Heart left ventricle (tissue), 16 donors: ENCODE data around the gene SLC66A2. TPM values are rescaled to one million over a fixed set of nuclear protein-coding genes. Genes with fewer than 3 reads are reported as not detected.

Source experiments
- ATAC-seq, 4 donors: fragments of 200-7000 bp; cut with Tn5 transposase; one replicate each; pipeline ENCODE4 v1.9.1; 2020 to 2022; ENCODE audit warnings: moderate library complexity in 4 of 4, mild to moderate bottlenecking in 3 of 4, moderate number of reproducible peaks in 1 of 4
- DNase-seq, 5 donors: peaks; one replicate each; pipeline ENCODE4 v3.0.0-alpha.2; 2020
- H3K27ac ChIP-seq, 12 donors: fragments of 200-600 bp; sonication (generic) in 4 of 12; one replicate each; pipeline versions ENCODE4 v1.5.0 to v1.8.0; 2016 to 2022; ENCODE audit warnings: mild to moderate bottlenecking in 2 of 12
- H3K27me3 ChIP-seq, 9 donors: fragments of 200-600 bp; sonication (generic) in 2 of 9; one replicate each; pipeline versions ENCODE4 v1.5.1 to v1.8.0; 2016 to 2022; ENCODE audit warnings: mild to moderate bottlenecking in 3 of 9
- H3K36me3 ChIP-seq, 9 donors: fragments of 200-600 bp; sonication (generic) in 2 of 9; one replicate each; pipeline versions ENCODE4 v1.5.0 to v1.8.0; 2018 to 2022; ENCODE audit warnings: mild to moderate bottlenecking in 2 of 9
- H3K4me1 ChIP-seq, 12 donors: fragments of 200-600 bp; sonication (generic) in 4 of 12; one replicate each; pipeline versions ENCODE4 v1.5.0 to v1.8.0; 2016 to 2022; ENCODE audit warnings: mild to moderate bottlenecking in 3 of 12
- H3K4me3 ChIP-seq, 12 donors: fragments of 200-600 bp; sonication (generic) in 4 of 12; one replicate each; pipeline versions ENCODE4 v1.5.0 to v1.8.0; 2017 to 2022; ENCODE audit warnings: mild to moderate bottlenecking in 9 of 12, moderate library complexity in 4 of 12
- H3K9me3 ChIP-seq, 12 donors: fragments of 200-600 bp; sonication (generic) in 4 of 12; one replicate each; pipeline versions ENCODE4 v1.5.0 to v1.8.0; 2016 to 2022; ENCODE audit warnings: mild to moderate bottlenecking in 1 of 12
- POLR2A ChIP-seq, 2 donors: fragments of 450-650 bp; IDR thresholded peaks; one replicate each; pipeline ENCODE4 v1.6.1; 2017; ENCODE audit warnings: antibody characterized with exemption in 2 of 2, mild to moderate bottlenecking in 2 of 2, moderate library complexity in 2 of 2
- WGBS, 4 donors: extraction: QIAGEN DNeasy Blood & Tissue Kit in 2 of 4; methylation state at CpG; one replicate each; pipeline versions ENCODE4 v1.1.5 to v1.1.7; 2013 to 2018; 5-methylcytosine and 5-hydroxymethylcytosine counted together
- intact Hi-C, 10 donors: fragments of 100-400 bp; cut with DNase I; formaldehyde crosslinking; loops; one replicate each; pipeline versions ENCODE4 v1.11.1 to v1.14.2; 2022
- polyA plus RNA-seq, 2 donors: library from polyadenylated mRNA; stranded (reverse); fragments of 200-250 nt; gene quantifications; one replicate each; pipeline ENCODE4 v1.2.3, GENCODE V29; 2013
- total RNA-seq, 9 donors: library from RNA; depleted of rRNA in 2 of 9; stranded (reverse); fragments of >200 nt in 2 of 9; fragmentation: NEBNext Ultra II Directional in 3 of 9; extraction: Animal tissue kit (Norgen Biotek cat#: 25700) in 3 of 9; gene quantifications; one replicate each; pipeline versions ENCODE4 v1.1.0 to v1.2.4, GENCODE V29; 2016 to 2023
- TF ChIP-seq, protein P1 (sequence below), 12 donors: fragments of 200-600 bp; sonication (generic) in 4 of 12; IDR thresholded peaks; one replicate each; pipeline versions ENCODE4 v1.5.0 to v1.8.0; 2018 to 2022; ENCODE audit warnings: antibody characterized with exemption in 12 of 12, mild to moderate bottlenecking in 5 of 12
- donor health status: ischemic (EF 13 %, LVEDD 7.1; RV severe dilation, severe dysfunction).
- donor health status: healthy with polysubstance abuse.
- donor health status: DM: no; HTN: yes; CAD: no.
- donor health status: DM: no; HTN: no; CAD: no.
- donor health status: ischemic (EF 25% LVEDD 6.9; RV normal size, moderate dysfunction).
- donor health status: ischemic (EF 25% LVEDD 5.7; RV mildly dilated, moderate dysfunction).
- donor health status: healthy.
- donor health status: DM: yes; HTN: yes; CAD: no.
- donor health status: ischemic (EF 35%, LVEDD 5.7; RV mildly dilated, moderate dysfunction).
- donor health status: nonischemic (EF 11% LVEDD 7.7; RV severe dilation, severe dysfunction).
- donor health status: DM: yes; HTN: yes; CAD: no.
- donor health status: PGD.
- donor health status: ischemic (EF 29% LVEDD 5.4; RV normal size, mild dysfunction).
- donor health status: nonischemic (EF 23%, LVEDD 6.1; RV moderate dilation, normal function).

SLC66A2 gene
- total and polyA plus RNA-seq, 11 donors, result 19.7 to 33.4 (median 26.6) TPM

GRCh38 chr18:79941473-79942119 is 9.9 kb downstream of the SLC66A2 start:
- peaks cover 0 to 52% (median 27%) of the 10 kb centered on the region in 12 donors for H3K4me1 ChIP-seq
- no peaks in the 10 kb centered on the region for H3K27me3 ChIP-seq
- no peaks in the 10 kb centered on the region for H3K9me3 ChIP-seq
- H3K27ac ChIP-seq, result no peak overlapping the region
- WGBS, 4 donors, result 87 to 89% (median 88%) methylated on average over 15 to 16 of the region's 16 CpGs
- intact Hi-C loops, result loop anchor here in 2 of 10 donors (10.0 kb wide), 2 partner anchors 57 to 547 kb away; partner anchors contain the start of gene NFATC1 (in 1 of the 2)
- TF ChIP-seq, protein P1, sequence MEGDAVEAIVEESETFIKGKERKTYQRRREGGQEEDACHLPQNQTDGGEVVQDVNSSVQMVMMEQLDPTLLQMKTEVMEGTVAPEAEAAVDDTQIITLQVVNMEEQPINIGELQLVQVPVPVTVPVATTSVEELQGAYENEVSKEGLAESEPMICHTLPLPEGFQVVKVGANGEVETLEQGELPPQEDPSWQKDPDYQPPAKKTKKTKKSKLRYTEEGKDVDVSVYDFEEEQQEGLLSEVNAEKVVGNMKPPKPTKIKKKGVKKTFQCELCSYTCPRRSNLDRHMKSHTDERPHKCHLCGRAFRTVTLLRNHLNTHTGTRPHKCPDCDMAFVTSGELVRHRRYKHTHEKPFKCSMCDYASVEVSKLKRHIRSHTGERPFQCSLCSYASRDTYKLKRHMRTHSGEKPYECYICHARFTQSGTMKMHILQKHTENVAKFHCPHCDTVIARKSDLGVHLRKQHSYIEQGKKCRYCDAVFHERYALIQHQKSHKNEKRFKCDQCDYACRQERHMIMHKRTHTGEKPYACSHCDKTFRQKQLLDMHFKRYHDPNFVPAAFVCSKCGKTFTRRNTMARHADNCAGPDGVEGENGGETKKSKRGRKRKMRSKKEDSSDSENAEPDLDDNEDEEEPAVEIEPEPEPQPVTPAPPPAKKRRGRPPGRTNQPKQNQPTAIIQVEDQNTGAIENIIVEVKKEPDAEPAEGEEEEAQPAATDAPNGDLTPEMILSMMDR (IDR thresholded peaks at IDR 0.05), result no peak
- TF ChIP-seq POLR2A (IDR thresholded peaks at IDR 0.05), result no peak
- no peak overlapping the region for H3K4me3 ChIP-seq
- ATAC-seq, result no peak
- peak in 1 of 5 donors; percentile 19 for DNase-seq
- H3K36me3 ChIP-seq, result peaks cover 0 to 66% (median 34%) of the 10 kb centered on the region in 9 donors

DNA sequence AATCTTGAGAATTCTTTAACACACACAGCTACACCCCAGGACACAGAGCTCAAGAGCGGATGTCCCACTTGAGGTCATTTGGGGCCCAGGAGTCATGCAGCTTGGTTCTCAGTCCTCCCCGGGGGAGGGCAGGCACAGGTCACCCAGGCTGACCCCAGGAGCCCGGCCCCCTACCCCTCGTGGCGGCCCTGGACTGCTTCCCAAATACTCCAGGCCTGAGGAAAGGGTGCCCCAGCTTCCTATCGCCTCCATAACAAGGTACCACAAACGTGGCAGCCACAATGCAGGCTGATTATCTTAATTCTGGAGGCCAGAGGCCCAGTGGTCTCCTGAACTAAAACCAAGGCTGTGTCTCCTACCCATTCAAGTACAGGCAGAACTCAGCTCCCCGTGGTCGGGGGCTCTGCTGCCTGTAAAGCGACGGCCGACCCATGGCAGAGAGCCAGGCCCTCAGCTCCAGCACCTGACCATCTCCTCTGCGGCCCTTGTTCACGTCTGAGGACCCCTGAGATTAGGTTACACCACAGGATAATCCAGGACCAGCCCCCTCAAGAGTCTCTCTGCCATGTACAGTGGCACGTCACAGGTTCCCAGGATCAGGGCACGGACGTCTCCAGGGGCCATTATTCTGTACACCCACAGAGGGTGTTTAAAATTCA is 10.5 kb downstream of the SLC66A2 start:
- H3K4me3 ChIP-seq, result no peak overlapping the region
- no peak for TF ChIP-seq POLR2A (IDR thresholded peaks at IDR 0.05)
- TF ChIP-seq, protein P1 (IDR thresholded peaks at IDR 0.05), result no peak
- WGBS, 4 donors, result 84 to 86% (median 85%) methylated on average over 12 to 17 of the region's 17 CpGs
- H3K27ac ChIP-seq, result no peak overlapping the region
- no peak for ATAC-seq
- intact Hi-C loops, result loop anchor here in 2 of 10 donors (10.0 kb wide), 2 partner anchors 56 to 546 kb away; partner anchors contain the start of gene NFATC1 (in 1 of the 2)
- H3K27me3 ChIP-seq, result no peaks in the 10 kb centered on the region
- peaks cover 0 to under 1% (median 0%) of the 10 kb centered on the region in 12 donors for H3K9me3 ChIP-seq
- DNase-seq, result peak in 1 of 5 donors; percentile 47
- peaks cover 0 to 63% (median 35%) of the 10 kb centered on the region in 9 donors for H3K36me3 ChIP-seq
- H3K4me1 ChIP-seq, result peaks cover 0 to 49% (median 24%) of the 10 kb centered on the region in 12 donors

- H3K36me3 ChIP-seq, result peaks cover 0 to 62% (median 35%) of the 10 kb centered on the region in 9 donors
- H3K27me3 ChIP-seq, result no peaks in the 10 kb centered on the region
- ATAC-seq (no peak), DNase-seq (peak in 1 of 5 donors; percentile 56)
- no peak overlapping the region for H3K4me3 ChIP-seq
- TF ChIP-seq POLR2A (IDR thresholded peaks at IDR 0.05), result no peak
- TF ChIP-seq, protein P1 (IDR thresholded peaks at IDR 0.05), result no peak
- H3K4me1 ChIP-seq, result peaks cover 0 to 45% (median 21%) of the 10 kb centered on the region in 12 donors
- WGBS, 4 donors, result 92 to 97% (median 95%) methylated on average over 18 of the region's 18 CpGs
- no peak overlapping the region for H3K27ac ChIP-seq
- peaks cover 0 to 7% (median 0%) of the 10 kb centered on the region in 12 donors for H3K9me3 ChIP-seq
- intact Hi-C loops, result loop anchor here in 2 of 10 donors (10.0 kb wide), 2 partner anchors 55 to 545 kb away; partner anchors contain the start of gene NFATC1 (in 1 of the 2)
Measured at GRCh38 chr18:79940126-79940813, 11.2 kb downstream of the SLC66A2 start.
